Measurements from ENCODE around the gene PUS1.
A peak's percentile ranks its signal among the peaks of the same experiment; 100 is the strongest.

Gene PUS1

DNA sequence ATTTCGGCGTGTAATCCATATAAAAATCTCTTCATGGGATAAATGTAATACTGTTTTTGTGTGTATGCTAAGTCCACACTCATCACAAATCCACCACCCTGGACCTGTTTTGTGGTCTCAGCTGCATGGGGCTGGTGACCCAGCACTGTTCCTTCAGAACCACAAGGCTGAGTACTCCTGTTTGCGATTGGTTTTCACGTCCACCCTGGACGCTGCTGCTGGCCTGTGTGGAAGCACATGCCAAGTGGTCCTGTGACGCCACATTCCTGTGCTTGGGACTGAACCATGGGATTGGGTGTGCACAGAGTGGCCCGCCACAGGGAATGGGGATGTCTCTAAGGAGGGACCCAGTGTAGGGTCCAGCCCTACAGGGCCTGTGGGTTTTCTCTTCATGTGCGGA is 4.3 kb downstream of the PUS1 start:
- Histone ChIP-seq H3K9me3 (ENCODE audit: low read depth, low read length) (no peaks in the 10 kb centered on the region), H3K27ac (no peak overlapping the region), H3K9ac (ENCODE audit: insufficient read length) (no peak overlapping the region), H3K4me3 (no peak overlapping the region), H3K36me3 (ENCODE audit: insufficient read depth, low read length) (peaks cover 65% of the 10 kb centered on the region)
- no peak for TF ChIP-seq POLR2AphosphoS5 (IDR thresholded peaks at IDR 0.05; ENCODE audit: borderline replicate concordance, low read depth, low read length)
- no peak for TF ChIP-seq FOXP2 (optimal IDR thresholded peaks at IDR 0.05; ENCODE audit: control extremely low read depth, extremely low read length, insufficient read depth)
- DNase-seq (ENCODE audit: low read depth, low spot score) = no peak

DNA sequence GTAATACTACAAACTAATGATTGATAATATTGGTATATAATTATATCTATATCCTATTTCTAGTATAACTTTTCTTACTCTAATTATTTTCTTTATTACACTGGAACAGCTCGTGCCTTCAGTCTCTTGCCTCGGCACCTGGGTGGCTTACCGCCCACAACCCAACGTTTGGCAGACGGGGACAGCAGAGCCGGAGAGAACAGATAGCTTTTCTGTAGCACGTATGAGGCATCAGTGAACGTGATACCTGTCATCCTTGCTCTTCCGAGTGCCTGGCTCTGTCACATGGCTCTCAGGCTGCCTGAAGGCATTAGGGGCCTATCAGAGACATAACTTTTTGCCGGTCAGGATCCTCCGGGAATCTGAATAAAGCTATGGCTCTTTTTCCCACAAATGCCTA is 5.5 kb downstream of the PUS1 start:
- Histone ChIP-seq H3K27ac (no peak overlapping the region), H3K9ac (ENCODE audit: insufficient read length) (no peak overlapping the region), H3K36me3 (ENCODE audit: insufficient read depth, low read length) (peaks cover 72% of the 10 kb centered on the region), H3K4me3 (no peak overlapping the region), H3K9me3 (ENCODE audit: low read depth, low read length) (no peaks in the 10 kb centered on the region)
- DNase-seq (ENCODE audit: low read depth, low spot score) = no peak
- TF ChIP-seq FOXP2 (optimal IDR thresholded peaks at IDR 0.05; ENCODE audit: control extremely low read depth, extremely low read length, insufficient read depth) = no peak
- TF ChIP-seq EZH2 (IDR thresholded peaks at IDR 0.05) = no peak
- no peak for TF ChIP-seq POLR2AphosphoS5 (IDR thresholded peaks at IDR 0.05; ENCODE audit: borderline replicate concordance, low read depth, low read length)

DNA sequence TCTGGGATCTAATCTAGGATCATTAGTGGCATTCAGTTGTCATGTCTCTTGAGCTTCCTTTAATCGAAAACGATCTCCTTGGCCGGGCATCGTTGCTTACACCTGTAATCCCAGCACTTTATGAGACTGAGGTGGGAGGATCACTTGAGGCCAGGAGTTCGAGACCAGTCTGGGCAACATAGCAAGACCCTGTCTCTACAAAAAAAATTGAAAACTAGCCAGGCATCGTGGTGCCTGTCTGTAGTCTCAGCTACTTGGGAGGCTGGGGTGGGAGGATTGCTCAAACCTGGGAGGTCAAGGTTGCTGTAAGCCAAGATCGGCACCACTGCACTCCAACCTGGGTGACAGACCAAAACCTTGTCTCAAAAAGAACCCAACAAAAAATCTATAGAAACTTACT is 9.0 kb downstream of the PUS1 start:
- Histone ChIP-seq H3K36me3 (ENCODE audit: insufficient read depth, low read length) (peaks cover 69% of the 10 kb centered on the region), H3K4me3 (no peak overlapping the region), H3K27ac (no peak overlapping the region), H3K9me3 (ENCODE audit: low read depth, low read length) (no peaks in the 10 kb centered on the region), H3K9ac (ENCODE audit: insufficient read length) (no peak overlapping the region)
- TF ChIP-seq FOXP2 (optimal IDR thresholded peaks at IDR 0.05; ENCODE audit: control extremely low read depth, extremely low read length, insufficient read depth) = no peak
- TF ChIP-seq POLR2AphosphoS5 (IDR thresholded peaks at IDR 0.05; ENCODE audit: borderline replicate concordance, low read depth, low read length) = 0 out of 2 replicates have a peak, but pooled peaks have one; percentile 7
- TF ChIP-seq EZH2 (IDR thresholded peaks at IDR 0.05) = no peak
- DNase-seq (ENCODE audit: low read depth, low spot score) = no peak

DNA sequence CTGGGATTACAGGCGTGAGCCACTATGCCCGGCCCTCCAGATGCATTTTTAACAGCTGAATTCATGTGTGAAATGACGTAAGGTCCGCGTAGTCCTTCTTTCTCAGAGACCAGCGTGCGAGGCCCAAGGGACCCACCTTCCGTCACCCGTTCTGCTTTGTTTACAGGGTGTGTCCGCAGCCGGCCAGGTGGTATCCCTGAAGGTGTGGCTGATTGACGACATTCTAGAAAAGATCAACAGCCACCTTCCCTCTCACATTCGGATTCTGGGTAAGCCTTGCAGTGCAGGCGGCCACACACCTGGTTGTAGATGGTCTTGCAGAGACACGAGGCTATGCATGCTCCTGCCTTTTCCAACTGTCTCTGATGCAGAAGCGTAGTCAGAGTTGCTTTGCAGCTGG is 9.9 kb downstream of the PUS1 start:
- Histone ChIP-seq H3K9ac (ENCODE audit: insufficient read length) (no peak overlapping the region), H3K27ac (no peak overlapping the region), H3K4me3 (no peak overlapping the region), H3K9me3 (ENCODE audit: low read depth, low read length) (no peaks in the 10 kb centered on the region), H3K36me3 (ENCODE audit: insufficient read depth, low read length) (peaks cover 69% of the 10 kb centered on the region)
- DNase-seq (ENCODE audit: low read depth, low spot score) = no peak
- no peak for TF ChIP-seq FOXP2 (optimal IDR thresholded peaks at IDR 0.05; ENCODE audit: control extremely low read depth, extremely low read length, insufficient read depth)
- TF ChIP-seq POLR2AphosphoS5 (IDR thresholded peaks at IDR 0.05; ENCODE audit: borderline replicate concordance, low read depth, low read length) = no peak

DNA sequence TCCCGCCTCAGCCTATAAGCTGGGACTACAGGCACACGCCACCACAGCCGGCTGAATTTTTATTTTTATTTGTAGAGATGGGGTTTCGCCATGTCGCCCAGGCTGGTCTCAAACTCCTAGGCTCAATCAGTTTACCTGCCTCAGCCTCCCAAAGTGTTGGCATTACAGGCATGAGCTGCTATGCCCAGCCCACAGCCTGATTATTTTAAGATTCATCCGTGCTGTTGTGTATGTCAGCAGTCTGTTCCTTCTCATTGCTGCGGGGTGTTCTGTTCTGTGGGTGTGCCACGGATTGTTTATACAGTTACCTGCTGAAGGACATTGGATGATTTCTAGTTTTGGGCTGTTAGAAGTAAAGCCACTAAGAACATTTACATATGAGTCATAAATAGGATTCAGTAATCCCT is 11.1 kb downstream of the PUS1 start:
- Histone ChIP-seq H3K4me3 (no peak overlapping the region), H3K9me3 (ENCODE audit: low read depth, low read length) (no peaks in the 10 kb centered on the region), H3K27ac (no peak overlapping the region), H3K36me3 (ENCODE audit: insufficient read depth, low read length) (peaks cover 64% of the 10 kb centered on the region), H3K9ac (ENCODE audit: insufficient read length) (no peak overlapping the region)
- DNase-seq (ENCODE audit: low read depth, low spot score) = no peak
- TF ChIP-seq EZH2 (IDR thresholded peaks at IDR 0.05) (no peak), POLR2AphosphoS5 (IDR thresholded peaks at IDR 0.05; ENCODE audit: borderline replicate concordance, low read depth, low read length) (no peak), FOXP2 (optimal IDR thresholded peaks at IDR 0.05; ENCODE audit: control extremely low read depth, extremely low read length, insufficient read depth) (no peak)

DNA sequence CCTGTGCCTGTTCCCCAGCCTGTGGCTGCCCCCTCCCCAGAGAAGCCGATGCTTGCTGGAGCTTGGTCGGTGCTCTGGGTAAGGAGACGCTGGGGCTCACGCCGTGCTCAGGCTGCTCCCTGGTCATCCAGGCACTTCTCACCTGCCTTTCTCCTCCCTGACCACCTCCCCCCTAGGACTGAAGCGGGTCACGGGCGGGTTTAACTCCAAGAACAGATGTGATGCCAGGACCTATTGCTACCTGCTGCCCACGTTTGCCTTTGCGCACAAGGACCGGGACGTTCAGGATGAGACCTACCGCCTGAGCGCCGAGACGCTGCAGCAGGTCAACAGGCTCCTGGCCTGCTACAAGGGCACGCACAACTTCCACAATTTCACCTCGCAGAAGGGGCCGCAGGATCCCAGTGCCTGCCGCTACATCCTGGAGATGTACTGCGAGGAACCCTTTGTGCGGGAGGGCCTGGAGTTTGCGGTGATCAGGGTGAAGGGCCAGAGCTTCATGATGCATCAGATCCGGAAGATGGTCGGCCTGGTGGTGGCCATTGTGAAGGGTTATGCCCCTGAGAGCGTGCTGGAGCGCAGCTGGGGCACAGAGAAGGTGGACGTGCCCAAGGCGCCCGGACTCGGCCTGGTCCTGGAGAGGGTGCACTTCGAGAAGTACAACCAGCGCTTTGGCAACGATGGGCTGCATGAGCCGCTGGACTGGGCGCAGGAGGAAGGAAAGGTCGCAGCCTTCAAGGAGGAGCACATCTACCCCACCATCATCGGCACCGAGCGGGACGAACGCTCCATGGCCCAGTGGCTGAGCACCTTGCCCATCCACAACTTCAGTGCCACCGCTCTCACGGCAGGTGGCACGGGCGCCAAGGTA is 12.3 kb downstream of the PUS1 start:
- Histone ChIP-seq H3K9me3 (ENCODE audit: low read depth, low read length) (no peaks in the 10 kb centered on the region), H3K36me3 (ENCODE audit: insufficient read depth, low read length) (peaks cover 56% of the 10 kb centered on the region), H3K27ac (no peak overlapping the region), H3K9ac (ENCODE audit: insufficient read length) (no peak overlapping the region), H3K4me3 (no peak overlapping the region)
- DNase-seq (ENCODE audit: low read depth, low spot score) = no peak
- TF ChIP-seq POLR2AphosphoS5 (IDR thresholded peaks at IDR 0.05; ENCODE audit: borderline replicate concordance, low read depth, low read length) (0 out of 2 replicates have a peak, but pooled peaks have one; percentile 7), FOXP2 (optimal IDR thresholded peaks at IDR 0.05; ENCODE audit: control extremely low read depth, extremely low read length, insufficient read depth) (no peak)

DNA sequence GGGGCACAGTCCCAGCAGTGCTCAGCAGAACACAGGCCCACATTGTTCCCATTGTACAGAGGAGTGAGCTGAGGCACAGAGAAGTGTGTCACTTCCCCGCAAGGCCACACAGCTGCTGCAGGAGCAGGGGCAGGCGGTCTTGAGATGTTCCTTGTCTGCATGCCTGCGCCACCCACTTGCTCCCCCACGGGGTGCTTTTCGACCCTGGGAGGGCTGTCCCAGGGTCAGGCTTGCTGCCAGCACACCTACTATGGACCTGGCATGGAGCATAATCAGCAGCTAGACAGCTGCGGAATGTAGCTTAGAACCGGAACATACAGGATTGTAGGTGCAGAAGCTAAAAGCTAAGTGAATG is 12.9 kb downstream of the PUS1 start:
- Histone ChIP-seq H3K36me3 (ENCODE audit: insufficient read depth, low read length) (peaks cover 53% of the 10 kb centered on the region), H3K9me3 (ENCODE audit: low read depth, low read length) (no peaks in the 10 kb centered on the region), H3K9ac (ENCODE audit: insufficient read length) (no peak overlapping the region), H3K4me3 (no peak overlapping the region), H3K27ac (no peak overlapping the region)
- TF ChIP-seq EZH2 (IDR thresholded peaks at IDR 0.05) (no peak), POLR2AphosphoS5 (IDR thresholded peaks at IDR 0.05; ENCODE audit: borderline replicate concordance, low read depth, low read length) (no peak), FOXP2 (optimal IDR thresholded peaks at IDR 0.05; ENCODE audit: control extremely low read depth, extremely low read length, insufficient read depth) (no peak)
- no peak for DNase-seq (ENCODE audit: low read depth, low spot score)

DNA sequence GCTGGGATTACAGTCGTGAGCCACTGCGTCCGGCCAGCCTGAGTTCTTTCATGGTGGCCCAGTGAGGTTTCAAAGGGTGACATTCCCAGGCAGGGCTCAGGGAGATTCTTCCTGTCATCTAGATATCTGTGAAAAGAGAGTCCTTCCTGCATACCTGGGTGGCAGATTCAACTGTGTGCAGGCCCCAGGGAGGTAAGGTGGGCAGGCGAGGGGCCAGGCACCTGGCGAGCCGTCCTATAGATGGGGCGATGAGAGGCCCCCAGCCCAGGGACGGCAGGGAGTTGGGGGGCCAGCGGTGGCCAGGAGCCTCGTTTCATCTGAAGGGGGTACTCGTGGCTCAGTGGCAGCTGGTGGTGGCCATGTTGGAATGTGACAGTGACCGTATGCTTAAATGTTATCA is 13.6 kb downstream of the PUS1 start:
- Histone ChIP-seq H3K27ac (no peak overlapping the region), H3K9ac (ENCODE audit: insufficient read length) (no peak overlapping the region), H3K9me3 (ENCODE audit: low read depth, low read length) (no peaks in the 10 kb centered on the region), H3K4me3 (no peak overlapping the region), H3K36me3 (ENCODE audit: insufficient read depth, low read length) (peaks cover 49% of the 10 kb centered on the region)
- no peak for TF ChIP-seq POLR2AphosphoS5 (IDR thresholded peaks at IDR 0.05; ENCODE audit: borderline replicate concordance, low read depth, low read length)
- TF ChIP-seq EZH2 (IDR thresholded peaks at IDR 0.05) = no peak
- TF ChIP-seq FOXP2 (optimal IDR thresholded peaks at IDR 0.05; ENCODE audit: control extremely low read depth, extremely low read length, insufficient read depth) = no peak
- no peak for DNase-seq (ENCODE audit: low read depth, low spot score)

DNA sequence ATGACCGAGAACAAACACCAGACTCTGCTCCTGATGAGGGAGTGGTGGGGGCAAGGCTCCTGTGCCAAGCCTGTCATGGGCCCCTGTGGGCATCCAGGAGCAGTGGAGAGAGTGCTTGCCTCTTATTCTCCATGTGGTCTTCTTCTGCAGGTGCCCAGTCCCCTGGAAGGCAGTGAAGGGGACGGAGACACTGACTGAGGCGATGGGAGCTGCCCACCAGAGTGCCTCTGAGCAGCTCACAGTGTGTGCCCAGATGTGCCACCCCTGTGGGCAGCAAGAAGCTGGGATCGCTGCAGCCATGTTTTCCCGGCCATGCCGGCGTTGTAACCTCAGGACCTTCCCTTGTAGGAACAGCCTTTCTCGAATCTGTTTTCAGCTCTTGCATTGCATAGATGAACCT is 14.3 kb downstream of the PUS1 start:
- Histone ChIP-seq H3K36me3 (ENCODE audit: insufficient read depth, low read length) (peaks cover 45% of the 10 kb centered on the region), H3K4me3 (no peak overlapping the region), H3K9me3 (ENCODE audit: low read depth, low read length) (no peaks in the 10 kb centered on the region), H3K9ac (ENCODE audit: insufficient read length) (no peak overlapping the region), H3K27ac (no peak overlapping the region)
- no peak for TF ChIP-seq POLR2AphosphoS5 (IDR thresholded peaks at IDR 0.05; ENCODE audit: borderline replicate concordance, low read depth, low read length)
- no peak for TF ChIP-seq FOXP2 (optimal IDR thresholded peaks at IDR 0.05; ENCODE audit: control extremely low read depth, extremely low read length, insufficient read depth)
- no peak for TF ChIP-seq EZH2 (IDR thresholded peaks at IDR 0.05)
- no peak for DNase-seq (ENCODE audit: low read depth, low spot score)

All from SK-N-MC (cell line).